HFF-Myc (cell line): ENCODE measurements around the gene PRDM8.

ENCODE experiments used
- DNase-seq: peaks from one replicate; pipeline ENCODE4 v3.0.0-alpha.2; 2011; ENCODE audit warnings: low read depth; ENCODE audit errors: extremely low read depth
- H3K4me3 ChIP-seq: replicated peaks from 2 replicates; pipeline ENCODE4 v1.5.1; 2011; ENCODE audit warnings: low read depth, mild to moderate bottlenecking, control low read depth, low read length
- TF ChIP-seq, protein P1 (sequence below): IDR thresholded peaks from 2 replicates; pipeline ENCODE4 v1.5.1; 2012; ENCODE audit warnings: mild to moderate bottlenecking, low read depth, low read length, control low read depth; ENCODE audit errors: missing control alignments

Gene PRDM8

DNA sequence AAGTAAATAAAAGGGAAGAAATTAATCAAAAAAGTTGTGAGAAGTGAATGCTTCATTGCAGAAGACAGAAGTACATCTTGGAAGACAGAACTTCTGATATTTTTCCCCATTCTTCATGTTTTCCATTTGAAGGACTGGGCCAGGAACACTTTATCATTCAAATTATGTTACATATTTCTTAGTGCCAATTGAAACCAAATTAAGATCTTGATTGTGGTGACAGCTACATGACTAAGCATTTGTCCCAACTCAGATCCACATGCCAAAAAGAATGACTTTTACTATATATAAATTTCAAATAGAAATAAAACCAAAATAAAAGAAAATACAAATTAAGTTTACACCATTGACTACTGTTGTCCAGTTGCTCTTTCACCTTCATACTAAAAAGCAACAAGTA is 55.1 kb downstream of the PRDM8 start:
- no peak overlapping the region for H3K4me3 ChIP-seq
- TF ChIP-seq, protein P1, sequence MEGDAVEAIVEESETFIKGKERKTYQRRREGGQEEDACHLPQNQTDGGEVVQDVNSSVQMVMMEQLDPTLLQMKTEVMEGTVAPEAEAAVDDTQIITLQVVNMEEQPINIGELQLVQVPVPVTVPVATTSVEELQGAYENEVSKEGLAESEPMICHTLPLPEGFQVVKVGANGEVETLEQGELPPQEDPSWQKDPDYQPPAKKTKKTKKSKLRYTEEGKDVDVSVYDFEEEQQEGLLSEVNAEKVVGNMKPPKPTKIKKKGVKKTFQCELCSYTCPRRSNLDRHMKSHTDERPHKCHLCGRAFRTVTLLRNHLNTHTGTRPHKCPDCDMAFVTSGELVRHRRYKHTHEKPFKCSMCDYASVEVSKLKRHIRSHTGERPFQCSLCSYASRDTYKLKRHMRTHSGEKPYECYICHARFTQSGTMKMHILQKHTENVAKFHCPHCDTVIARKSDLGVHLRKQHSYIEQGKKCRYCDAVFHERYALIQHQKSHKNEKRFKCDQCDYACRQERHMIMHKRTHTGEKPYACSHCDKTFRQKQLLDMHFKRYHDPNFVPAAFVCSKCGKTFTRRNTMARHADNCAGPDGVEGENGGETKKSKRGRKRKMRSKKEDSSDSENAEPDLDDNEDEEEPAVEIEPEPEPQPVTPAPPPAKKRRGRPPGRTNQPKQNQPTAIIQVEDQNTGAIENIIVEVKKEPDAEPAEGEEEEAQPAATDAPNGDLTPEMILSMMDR = no peak
- no peak for DNase-seq

DNA sequence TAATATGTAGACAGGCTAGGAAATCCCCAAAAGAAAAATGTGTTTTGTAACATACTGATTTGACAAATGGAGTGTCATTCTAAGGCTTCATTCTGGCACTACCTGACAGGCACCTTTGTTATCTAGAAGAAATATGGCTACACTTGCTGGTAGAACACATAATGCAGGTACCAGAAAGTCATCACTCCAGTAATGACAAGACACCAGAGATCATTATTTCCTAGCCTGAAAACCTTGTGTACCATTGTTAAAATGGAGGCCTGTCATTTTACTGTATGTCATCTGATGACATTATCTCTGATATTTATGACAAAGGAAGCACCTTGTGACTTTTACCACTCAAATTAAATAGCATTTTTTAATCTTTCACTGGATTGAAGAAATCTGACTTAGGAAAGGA is 55.6 kb downstream of the PRDM8 start:
- H3K4me3 ChIP-seq = no peak overlapping the region
- TF ChIP-seq, protein P1 = no peak
- no peak for DNase-seq

DNA sequence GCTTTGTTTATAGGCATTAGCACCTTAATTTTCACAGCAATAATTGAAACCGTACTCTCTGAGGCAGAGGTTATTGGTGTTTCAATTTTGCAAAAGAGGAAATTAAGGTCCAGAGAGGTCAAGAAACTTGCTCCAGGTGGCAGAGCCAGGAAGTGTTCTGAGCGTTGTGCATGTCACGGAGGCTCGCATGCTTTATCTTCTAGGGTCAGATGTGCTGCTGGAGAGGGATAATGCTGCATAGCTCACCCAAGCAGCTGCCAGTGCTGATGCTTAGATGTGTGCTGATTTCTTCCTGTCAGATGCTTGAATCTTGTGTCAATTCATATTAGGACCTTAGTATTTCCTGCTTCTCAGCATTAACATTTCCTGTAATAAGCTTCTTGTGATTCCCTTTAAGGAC is 56.2 kb downstream of the PRDM8 start:
- DNase-seq = no peak
- TF ChIP-seq, protein P1 = no peak
- no peak overlapping the region for H3K4me3 ChIP-seq
